GM21723 (cell line): ENCODE measurements around the gene TBC1D10B.
"Not testable (repeated sequence)": the region's sequence is repeated elsewhere in the genome, so short reads cannot be mapped to it uniquely, and the experiment has no call there.

Experiments
- ATAC-seq: cut with Tn5 transposase; IDR thresholded peaks from one replicate; pipeline ENCODE4 v1.9.1; 2021; ENCODE audit warnings: mild to moderate bottlenecking, moderate library complexity; ENCODE audit not compliant: unreplicated experiment

TBC1D10B gene

DNA sequence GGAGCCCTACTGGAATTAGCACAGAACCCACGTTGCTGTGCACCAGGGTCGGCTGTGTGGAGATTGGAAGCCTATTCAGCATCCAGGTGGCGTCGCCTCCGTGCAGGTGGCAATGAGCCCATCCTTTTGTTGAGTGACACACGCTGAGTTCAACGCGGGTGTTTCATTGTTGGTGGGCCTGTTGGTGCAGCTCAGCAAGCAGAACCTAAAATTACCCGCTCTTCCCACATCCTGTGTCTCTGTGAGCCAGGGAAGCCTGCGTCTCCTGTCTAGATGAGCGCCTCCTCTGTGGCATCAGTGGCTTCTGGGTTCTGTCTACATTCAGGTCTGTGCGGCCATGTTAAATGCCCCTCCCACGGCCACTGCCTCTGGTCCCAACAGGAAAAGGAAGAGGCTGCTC is 29.7 kb downstream of the TBC1D10B start:
- no peak for ATAC-seq

GRCh38 chr16:30338715-30339114 is 31.6 kb downstream of the TBC1D10B start:
- ATAC-seq = not testable (repeated sequence)

DNA sequence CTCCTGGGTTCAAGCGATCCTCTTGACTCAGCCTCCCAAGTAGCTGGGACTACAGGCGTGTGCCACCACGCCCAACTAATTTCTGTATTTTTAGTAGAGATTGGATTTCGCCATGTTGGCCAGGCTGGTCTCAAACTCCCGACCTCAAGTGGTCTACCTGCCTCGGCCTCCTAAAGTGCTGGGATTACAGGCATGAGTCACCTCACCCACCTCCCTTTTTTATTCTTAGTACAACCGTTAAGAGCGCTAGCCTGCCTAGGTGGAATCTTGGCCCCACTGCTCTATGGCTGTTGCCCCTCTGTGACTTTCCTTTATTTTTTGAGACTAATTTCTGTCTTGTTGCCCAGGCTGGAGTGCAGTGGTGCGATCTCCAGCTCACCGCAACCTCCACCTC is 32.3 kb downstream of the TBC1D10B start:
- ATAC-seq = not testable (repeated sequence)

DNA sequence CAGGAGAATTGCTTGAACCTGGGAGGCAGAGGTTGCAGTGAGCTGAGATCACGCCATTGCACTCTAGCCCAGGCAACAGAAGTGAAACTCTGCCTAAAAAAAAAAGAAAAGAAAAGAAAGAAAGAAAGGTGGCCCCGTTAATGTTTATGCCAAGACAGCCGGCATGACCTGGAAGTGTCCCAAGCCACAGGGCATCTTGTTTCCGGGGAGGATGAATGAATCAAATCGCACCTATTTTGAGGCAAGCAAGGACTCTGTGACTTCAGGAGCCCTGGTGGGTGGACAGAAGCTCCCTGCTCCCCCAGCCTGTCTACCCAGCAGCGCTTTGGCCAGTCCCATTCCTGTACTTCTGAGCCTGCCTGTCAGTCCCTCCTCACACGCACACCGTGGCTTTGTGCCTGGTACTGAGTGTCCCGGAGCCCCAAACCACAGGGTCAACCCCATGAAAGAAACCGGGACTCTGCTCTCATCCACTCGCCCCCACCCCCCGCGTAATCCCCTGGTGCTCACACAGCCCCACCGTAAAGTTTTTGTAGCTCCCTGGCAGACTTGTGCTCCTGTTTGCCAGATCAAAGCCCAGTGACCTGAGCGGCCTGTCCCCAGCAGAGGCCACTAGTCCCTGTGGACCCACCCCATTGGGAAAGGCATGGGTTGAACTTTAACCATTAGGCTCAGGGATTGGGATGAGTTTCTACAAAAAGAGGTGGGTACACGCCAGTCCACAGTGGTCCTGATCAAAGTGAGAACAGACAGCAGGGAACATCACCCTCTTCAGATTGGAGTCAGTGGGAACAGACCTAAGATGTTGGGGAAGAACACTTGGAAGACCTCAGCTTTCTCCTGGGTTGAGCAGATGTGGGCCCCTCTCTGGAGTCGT is 34.5 kb downstream of the TBC1D10B start:
- peak; percentile 21 for ATAC-seq

- ATAC-seq = peak; percentile 79
These were observed 35.2 kb downstream of the TBC1D10B start for GRCh38 chr16:30335028-30335597.

DNA sequence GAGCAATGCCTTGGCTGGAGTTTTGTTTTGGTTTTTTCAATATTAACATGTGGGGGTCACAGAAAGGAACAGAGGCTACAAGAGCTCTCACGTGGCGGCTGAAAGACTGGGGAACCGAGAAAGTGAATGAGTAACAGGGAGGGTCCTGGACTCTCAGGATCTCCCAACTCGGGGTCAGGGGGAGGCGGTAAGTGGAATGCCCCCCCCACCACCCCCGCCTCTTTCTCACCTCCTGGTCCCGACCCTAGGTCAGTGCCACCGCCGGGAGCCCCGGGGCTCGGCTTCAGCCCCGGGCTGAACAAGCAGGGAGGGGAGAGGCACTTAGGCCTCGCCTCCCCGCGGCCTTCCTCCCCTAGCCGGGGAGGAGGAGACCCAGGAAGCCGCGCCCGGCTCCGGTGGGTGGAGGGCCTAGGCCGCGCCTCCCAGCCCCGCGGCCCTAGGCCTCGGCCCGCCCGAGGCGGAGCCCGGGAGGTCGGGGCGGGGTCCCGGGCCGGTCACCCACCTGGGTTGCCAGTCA is 35.8 kb downstream of the TBC1D10B start:
- peak; percentile 89 for ATAC-seq

GRCh38 chr16:30324220-30324619 is 46.1 kb downstream of the TBC1D10B start:
- not testable (repeated sequence) for ATAC-seq

GRCh38 chr16:30318647-30319046 is 51.6 kb downstream of the TBC1D10B start:
- not testable (repeated sequence) for ATAC-seq

- not testable (repeated sequence) for ATAC-seq
These were observed 59.4 kb downstream of the TBC1D10B start for GRCh38 chr16:30310937-30311336.

GRCh38 chr16:30309255-30309654 is 61.0 kb downstream of the TBC1D10B start:
- not testable (repeated sequence) for ATAC-seq
